Measurements from ENCODE around the gene BUD31.
"Not testable (repeated sequence)": the region's sequence is repeated elsewhere in the genome, so short reads cannot be mapped to it uniquely, and the experiment has no call there.

- not testable (repeated sequence) for TF ChIP-seq CTCF (IDR thresholded peaks at IDR 0.05; ENCODE audit: low read depth, low read length, poor library complexity, severe bottlenecking); EZH2phosphoT487 (IDR thresholded peaks at IDR 0.05; ENCODE audit: borderline replicate concordance, low read length)
These were observed 29.1 kb upstream of the BUD31 start for GRCh38 chr7:99379693-99380031.
